Epithelial cell of prostate (primary cell): Measurements from ENCODE around the gene NOL11.
"Not testable (repeated sequence)": the region's sequence is repeated elsewhere in the genome, so short reads cannot be mapped to it uniquely, and the experiment has no call there.

ENCODE experiments used
- DNase-seq: peaks from one replicate; pipeline ENCODE4 v3.0.0-alpha.2; 2011; ENCODE audit warnings: low read depth, low spot score
- H3K27ac ChIP-seq: fragments of 450-650 bp; 2 replicates; pipeline ENCODE4 v1.5.1; 2017; ENCODE audit warnings: mild to moderate bottlenecking

Gene NOL11

DNA sequence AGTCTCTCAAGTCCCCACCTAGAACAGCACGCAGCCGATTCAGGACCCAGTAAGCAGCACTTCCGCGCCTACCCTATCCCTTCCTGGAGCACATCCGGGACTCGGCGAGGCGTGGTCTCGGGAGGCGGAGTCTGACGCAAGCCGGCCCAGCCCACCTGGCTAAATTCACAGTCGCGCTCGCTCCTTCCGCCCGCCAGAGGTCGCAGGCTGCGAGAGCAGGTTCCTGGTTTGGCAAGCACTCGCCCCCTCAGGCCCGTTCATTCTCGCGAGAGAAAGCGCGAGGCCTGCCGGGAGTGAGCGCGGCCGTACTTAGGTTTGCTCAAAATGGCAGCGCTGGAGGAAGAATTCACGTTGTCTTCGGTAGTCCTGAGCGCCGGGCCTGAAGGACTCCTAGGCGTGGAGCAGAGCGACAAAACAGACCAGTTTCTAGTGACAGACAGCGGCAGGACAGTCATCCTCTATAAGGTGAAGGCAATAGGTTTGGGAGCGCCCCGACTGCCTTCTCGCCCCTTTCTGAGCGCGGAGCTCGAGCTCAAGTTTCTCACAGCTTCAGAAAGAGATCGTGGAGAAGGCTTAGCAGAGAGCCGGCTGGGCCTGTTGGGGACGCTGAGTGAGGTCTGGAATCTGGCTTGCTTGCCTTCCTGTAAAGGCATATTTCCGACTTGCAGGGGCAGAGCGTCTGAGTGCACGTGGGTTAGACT lies at the start of gene NOL11:
Gene NOL11, plus strand, starts transcription at position 313 of the 701 bp plus-strand sequence. Its CDS starts 12 bp downstream, at position 325.
- H3K27ac ChIP-seq, result peak within 1 kb of the TSS; percentile 73
- DNase-seq, result peak; percentile 92

DNA sequence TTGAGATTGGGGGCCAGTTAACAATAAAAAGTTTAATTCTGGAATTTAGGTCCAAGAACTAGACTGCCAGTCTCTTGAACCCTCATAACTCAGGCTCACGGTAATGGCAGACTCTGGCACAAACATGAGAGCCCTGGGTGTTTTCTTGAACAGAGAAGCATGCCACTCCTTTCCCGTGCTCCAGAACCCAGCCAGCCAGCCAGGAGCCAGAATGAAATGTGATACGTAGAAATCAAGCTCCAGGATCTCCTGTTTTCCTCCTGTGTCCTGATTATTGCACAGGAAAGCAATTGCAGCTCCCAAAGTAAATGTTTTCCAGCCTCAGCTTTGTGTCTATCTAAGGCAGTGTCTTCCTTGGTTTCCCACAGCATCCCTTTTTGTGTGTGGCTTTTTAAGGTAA lies 46.2 kb upstream of the NOL11 start:
- DNase-seq, result no peak
- H3K27ac ChIP-seq, result no peak overlapping the region

DNA sequence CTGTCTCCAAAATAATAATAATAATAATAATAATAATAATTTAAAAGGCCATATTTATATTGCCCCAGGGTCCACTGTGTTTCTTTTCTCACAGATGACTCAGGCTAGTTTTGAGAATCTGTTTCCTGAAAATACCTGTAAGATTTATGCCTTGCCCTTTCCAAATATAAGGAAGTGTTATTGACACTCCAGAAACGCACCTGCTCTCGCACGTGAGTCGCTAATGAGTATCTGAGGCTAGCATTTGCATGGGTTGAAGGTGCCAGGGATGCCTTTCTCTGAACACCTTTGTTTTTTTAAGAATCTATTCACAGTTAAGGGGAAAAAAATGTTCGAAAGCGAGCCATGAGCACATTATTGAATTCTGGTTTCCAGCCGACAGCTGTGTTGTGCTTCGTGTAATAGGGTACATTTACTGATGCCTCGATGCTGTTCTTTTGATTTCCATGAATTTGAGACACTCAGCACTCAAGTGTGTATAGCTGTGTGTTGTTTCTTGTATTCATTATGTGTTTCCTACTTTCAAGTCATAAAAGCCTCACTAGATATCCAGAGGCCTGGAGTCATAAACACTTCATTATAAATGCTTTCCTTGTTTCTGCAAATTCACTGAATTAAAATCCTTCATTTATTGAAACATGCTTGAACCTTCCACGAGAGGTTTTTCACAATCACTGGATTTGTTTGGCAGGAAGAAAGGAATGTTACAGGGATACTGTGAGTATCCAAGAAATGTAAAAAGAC lies 45.0 kb upstream of the NOL11 start:
- no peak overlapping the region for H3K27ac ChIP-seq
- no peak for DNase-seq

DNA sequence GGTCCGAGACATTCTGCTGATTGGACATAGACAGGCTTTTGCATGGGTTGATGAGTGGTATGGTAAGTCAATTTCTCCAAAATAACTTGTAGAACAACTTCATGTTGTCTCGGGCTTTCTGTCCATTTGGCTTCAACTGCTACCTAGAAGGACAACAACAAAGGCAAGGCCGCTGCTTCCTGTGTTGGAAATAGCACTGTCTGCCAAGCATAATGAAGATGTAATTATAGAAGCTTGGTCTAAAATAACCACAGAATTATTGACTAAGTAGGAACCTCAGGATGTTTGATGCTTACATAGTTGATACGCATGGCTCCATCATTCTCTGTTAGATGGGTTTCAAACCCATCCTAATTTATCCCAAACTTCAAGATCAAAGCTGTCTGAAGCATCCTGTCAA lies 42.3 kb upstream of the NOL11 start:
- no peak overlapping the region for H3K27ac ChIP-seq
- no peak for DNase-seq

DNA sequence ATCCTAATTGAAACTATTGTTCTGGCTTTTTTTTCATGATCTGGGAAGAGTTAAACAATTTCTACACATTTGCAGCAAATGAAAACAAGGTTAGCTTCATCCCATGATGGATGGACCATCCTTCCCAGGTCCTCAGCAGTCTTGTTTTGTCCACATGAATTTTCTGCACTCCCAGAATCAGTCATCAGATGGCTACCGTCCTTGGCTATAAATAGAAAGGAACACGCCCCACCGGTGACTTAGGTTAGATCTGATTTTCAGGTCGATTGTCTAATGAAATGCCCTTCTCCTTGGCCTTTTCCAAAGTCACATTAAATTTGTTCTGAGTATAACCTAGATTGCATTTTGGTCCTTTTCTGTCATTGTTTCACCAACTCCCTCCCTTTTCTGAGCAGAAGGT lies 41.4 kb upstream of the NOL11 start:
- DNase-seq, result no peak
- no peak overlapping the region for H3K27ac ChIP-seq

DNA sequence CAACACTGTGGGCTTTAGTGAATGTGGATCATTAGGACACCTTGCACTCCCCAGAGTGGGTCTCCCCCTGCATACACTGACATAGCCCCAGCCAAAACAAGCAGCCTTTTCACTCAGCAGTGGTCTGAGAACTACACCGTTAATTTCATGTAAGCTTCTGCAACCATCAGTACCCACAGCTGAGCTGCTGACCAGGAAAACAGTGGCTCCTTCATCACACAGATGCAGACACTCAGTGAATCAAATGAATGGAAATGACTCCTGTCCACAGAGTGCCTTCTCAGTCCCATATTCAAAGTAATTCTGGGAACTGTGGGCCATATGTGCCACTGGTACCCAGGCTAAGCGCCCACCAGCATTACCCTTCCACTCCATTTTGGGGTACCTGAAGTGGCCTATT lies 39.3 kb upstream of the NOL11 start:
- no peak for DNase-seq
- no peak overlapping the region for H3K27ac ChIP-seq

DNA sequence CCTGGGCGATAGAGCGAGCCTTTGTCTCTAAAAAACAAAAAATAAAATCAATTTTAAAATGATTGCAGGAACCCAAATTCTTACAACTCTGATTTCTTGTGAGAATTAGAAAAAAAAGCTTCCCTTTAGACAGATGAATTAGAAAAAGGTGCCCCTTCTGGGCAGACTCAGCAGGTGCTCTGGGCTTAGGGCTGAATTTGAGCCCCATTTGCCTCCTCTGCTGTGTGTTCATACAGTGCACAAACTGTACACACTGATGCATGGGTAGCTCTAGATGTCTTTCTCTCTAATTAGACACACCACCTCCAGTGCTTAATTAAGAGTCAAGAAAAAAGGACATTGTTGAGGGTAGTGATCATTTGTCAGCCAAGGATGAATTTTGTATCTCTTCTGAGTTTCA lies 38.5 kb upstream of the NOL11 start:
- H3K27ac ChIP-seq, result no peak overlapping the region
- DNase-seq, result no peak

DNA sequence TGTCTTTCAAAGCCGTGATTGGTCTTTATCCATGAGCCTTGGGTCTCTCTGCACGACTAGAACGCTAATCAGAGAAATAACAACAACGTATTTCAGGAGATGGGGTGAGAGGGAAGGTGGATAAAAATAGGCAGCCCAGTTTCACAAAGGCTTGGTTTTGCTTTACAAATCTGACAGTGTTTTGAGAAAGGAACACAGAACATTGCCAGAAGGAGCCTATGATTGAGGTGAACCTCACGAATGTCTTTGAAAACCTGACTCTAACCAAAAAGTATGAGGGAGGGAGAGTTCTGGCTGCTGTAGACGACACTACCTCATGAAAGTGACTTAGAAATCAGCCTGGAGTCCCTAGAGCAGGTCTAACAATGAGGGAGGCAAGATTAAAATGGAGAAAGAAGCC lies 38.0 kb upstream of the NOL11 start:
- no peak overlapping the region for H3K27ac ChIP-seq
- no peak for DNase-seq

DNA sequence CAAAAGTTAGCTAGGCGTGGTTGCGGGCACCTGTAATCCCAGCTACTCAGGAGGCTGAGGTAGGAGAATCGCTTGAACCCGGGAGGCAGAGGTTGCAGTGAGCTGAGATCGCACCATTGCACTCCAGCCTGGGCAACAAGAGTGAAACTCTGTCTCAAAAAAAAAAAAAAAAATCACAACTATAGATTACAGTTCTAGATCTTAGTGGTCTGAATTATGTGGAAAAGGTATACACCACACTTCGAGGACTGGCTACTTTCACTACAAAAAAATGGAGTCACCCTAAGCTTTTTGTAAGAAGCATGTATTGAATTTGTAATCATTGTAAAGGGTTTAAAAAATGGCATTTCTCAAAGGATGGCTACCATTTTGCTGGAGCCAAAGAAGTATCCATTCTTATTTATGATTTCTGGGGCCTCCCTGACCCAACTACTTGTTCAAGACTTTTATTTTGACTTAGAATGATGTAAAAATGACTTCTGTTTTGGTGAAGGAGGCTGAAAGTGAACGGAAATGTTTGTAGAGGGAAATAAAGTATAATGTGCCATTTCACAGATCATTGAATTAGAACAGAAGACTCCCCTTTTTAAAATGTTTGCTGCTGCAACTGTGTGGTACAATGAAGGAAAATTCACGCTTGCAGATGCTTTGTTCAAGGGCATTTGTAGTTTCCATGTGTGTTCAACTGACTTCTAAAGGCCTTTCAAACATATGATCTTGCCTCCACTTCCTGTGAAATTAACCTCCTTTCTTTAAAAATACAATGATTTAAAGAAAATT lies 37.1 kb upstream of the NOL11 start:
- no peak for DNase-seq
- no peak overlapping the region for H3K27ac ChIP-seq

DNA sequence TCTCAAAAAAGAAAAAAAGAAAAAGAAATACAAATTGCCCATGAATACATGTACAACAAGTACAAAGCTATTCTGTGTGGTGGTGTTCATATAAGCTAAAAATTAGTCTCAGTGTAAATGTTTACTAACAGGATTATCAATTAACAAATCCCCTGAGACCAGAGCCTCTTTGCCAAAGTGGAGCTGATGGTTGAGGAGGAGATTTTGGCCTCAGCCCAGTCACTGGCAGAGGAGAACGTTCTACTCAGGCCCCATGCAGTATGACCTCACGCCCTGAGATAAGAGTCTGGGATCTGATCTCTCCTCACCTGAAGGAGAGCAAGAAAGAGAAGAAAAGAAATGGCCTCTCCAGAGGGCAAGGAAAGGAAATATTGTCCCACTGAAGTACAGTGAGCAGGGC lies 35.5 kb upstream of the NOL11 start:
- no peak for DNase-seq
- no peak overlapping the region for H3K27ac ChIP-seq

DNA sequence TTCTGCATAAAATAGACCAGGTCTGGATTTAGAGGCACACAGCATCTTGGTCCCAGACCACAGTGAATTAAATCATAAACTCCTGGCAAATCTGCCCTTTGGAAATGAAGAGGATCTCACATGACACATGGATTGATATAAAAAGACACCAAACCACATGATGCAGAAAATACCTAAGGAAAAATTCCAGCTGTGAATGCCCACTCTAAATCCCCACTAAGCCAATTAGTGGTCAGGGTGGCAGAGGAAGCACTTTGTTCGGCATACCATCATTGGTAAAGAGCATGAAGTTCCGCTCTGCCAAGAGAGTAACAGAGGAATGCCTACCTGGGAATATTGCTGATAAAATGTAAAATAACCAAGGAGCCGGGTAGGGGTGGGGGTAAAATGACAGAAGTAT lies 32.4 kb upstream of the NOL11 start:
- DNase-seq, result no peak

DNA sequence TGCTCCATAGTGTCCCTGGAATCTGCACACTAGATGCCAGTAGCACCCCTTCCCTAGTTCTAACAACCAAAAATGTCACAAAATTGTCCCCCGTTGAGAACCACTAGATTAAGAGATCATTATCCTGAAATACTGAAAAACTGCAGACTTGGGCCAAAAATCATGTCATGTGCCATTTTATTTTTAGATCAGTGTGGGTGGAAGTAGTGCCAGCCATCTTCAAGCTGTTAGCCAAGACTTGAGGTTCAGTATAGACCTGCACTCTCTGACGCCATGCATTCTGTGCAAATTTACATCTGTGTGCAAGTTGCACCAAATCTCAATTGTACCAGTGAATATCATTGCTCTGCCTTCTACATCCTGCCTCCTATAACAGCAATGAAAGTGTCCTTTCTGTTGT lies 31.5 kb upstream of the NOL11 start:
- H3K27ac ChIP-seq, result no peak overlapping the region
- no peak for DNase-seq

More for the DNA sequence above, 32.4 kb upstream of the NOL11 start:
- no peak overlapping the region for H3K27ac ChIP-seq

DNA sequence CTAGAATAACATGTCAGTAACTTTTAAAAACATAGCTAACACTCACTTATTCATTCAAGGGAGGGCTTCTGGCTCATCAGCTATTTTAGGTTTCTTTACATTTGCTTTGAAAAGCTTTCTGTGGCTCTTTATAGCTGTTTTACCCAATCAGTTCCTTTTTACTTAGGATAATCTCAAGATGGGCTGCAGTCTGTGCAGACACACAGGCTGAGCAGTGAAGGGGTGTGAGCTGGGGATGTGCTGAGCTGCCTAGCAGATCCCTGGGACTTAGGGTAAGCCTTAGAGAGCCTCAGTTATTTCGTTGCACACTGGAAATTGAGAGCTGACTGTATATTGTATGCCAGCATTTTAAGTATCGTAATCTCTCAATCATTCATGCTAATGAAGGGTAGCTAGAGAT lies 30.2 kb upstream of the NOL11 start:
- DNase-seq, result no peak
- H3K27ac ChIP-seq, result no peak overlapping the region

DNA sequence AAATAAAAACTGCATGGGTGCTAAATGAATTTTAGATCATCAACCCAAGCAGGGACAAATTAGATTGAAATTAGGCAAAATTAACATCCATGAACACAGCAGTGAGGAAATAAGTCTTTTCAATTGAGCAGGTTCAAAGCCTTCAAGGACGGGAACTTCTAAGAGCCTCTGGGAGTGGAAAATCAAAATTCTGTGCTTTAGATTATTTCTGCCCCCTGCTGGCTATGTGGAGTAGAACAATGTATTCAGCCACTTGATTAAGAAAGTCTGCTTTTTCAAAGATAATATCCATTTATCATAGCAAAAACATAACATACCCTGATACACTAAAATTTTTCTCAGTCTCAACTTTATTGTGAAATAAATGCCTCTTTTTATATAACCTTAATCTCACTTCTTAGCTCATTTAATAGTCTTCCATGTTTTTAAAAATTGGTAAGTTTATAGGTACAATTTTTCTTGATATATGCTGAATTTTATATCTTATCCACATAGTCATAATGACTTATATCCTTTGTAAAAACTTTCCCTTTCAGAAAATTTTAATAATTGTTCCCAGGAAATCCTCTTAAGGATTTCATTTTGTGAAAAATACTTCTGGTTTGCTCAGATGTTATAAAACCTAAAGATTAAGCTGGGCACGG lies 28.1 kb upstream of the NOL11 start:
- no peak overlapping the region for H3K27ac ChIP-seq
- no peak for DNase-seq

DNA sequence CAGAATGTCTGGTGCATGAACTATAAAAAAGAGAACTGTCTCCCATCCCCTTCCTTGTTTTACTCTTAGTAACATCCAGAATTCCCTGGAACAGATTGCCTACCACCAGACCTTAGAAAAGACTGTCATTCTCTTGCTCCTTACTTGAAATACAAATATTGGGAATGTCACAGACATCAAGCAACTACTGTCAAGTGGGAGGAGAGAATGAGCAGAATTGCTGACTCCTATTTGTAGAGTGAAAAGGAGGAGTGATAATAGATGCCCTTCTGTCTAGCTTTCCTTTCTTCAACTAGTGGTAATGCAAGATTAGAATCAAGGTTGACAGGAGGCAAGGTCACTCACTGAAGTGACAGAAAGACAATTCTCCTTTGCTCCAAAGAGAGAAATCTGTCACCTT lies 23.9 kb upstream of the NOL11 start:
- no peak for DNase-seq
- H3K27ac ChIP-seq, result no peak overlapping the region

DNA sequence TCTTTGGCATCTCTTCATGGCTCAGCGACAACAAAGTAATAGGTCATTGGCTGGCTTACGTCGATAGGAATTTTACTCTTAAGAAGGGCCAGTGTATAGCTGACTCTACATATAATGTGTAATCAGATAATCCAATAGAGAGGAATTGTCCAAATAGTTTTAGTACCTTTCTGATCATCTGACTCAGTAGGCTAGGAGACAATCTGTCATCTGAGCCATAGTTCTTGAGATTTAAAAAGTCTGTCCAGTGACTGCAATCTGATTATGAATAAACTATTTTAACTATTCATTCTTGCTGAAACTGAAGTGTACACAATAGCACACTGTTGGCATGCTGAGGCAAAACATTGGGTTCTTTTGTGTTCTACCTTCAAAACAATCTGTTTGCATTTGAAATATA lies 21.4 kb upstream of the NOL11 start:
- H3K27ac ChIP-seq, result no peak overlapping the region
- DNase-seq, result no peak

DNA sequence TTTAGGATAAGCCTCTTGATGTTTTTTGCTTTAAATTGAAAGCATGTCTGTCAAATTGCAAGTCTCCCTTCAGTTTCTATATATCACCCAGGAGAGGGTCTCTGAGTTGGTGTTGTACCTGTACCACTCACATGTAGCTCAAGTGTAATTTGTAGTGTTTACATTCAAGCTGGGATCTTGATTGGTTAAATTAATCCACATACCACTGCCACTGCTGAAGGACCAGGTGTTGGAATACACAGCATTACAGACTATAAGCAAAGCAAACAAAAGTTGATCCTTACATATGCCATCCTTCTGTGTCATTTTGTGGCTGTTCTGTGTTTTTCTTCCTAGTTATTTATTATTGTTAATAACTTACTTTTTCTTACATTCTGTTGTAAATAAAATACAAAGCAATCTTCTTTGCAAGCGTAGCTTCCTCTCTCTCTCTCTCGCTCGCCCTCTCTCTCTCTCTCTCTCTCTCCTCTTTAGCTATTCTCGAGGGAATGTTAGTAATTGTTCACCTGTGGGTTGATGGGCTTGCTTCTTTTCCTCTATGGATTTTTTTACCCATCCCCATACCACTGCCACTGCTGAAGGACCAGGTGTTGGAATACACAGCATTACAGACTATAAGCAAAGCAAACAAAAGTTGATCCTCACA lies 20.8 kb upstream of the NOL11 start:
- H3K27ac ChIP-seq, result no peak overlapping the region
- DNase-seq, result no peak

DNA sequence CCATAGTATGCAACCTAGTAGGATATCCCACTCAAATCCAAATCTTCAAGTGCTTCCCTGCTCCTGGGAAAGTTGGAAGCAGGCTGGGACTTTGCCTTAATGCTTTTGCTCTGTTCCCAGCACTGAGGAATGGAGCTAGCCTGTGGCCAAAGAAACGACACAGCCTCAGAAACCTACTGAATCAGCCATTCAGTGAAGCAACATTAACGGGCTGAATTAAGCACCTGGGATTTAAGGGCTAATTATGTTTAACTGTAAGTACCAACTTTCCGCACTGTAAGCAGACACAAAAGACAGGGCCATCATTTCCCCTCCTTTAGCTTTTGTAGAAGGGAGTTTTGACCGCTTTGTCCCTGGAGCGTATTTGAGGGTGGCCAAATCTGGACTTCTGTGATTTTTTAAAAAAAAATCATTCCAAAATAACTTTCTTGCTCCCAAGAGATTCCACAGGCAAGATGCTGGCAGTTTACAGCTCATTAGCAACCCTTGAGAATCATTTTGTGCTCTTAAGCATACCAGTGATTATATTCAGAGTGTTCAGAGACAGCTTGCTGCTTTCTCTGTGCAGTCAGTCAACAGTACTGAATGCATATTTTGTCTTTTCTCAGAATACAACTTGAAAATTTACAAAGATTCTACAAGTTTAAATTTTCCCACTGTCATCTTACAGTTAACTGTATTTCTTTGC lies 17.6 kb upstream of the NOL11 start:
- DNase-seq, result no peak
- no peak overlapping the region for H3K27ac ChIP-seq

DNA sequence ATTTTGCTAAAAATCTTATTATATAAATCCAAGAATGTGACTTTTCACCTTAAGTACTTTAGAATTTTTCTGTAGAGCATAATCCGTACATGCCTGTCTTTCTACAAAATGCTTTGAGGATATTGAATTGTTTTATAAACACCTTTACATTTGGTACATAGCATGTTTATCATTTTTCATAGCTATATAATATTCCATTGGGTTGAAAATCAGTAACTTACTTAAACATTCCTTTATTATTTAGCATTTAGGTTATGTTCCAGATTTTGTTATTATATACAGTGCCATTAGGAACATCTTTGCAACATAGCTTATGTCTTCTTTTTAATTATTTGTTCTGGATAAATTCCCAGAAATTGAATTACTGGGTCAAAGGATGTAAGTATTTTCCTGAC lies 17.0 kb upstream of the NOL11 start:
- no peak for DNase-seq
- H3K27ac ChIP-seq, result no peak overlapping the region

DNA sequence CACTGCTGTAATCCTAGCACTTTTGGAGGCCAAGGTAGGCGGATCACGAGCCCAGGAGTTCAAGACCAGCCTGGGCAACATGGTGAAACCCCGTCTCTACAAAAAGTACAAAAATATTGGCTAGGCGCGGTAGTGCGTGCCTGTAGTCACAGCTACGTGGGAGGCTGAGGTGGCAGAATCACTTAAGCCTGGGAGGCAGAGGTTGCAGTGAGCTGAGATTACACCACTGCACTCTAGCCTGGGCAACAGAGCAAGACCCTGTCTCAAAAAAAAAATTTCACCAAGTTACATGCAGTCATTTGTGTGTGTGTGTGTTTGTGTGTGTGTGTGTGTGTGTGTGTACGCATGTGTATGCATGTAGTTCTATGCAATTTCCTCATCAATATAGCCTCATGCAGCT lies 14.9 kb upstream of the NOL11 start:
- H3K27ac ChIP-seq, DNase-seq: not testable (repeated sequence)
